GDM1 (cell line): ENCODE results near the gene KIF6.

Experiments used
- DNase-seq: peaks from one replicate; lab custom pipeline; 2025; lab: John Stamatoyannopoulos, UW

The KIF6 gene

GRCh38 chr6:39416728-39417127 is 308.5 kb downstream of the KIF6 start:
- no peak for DNase-seq

- DNase-seq: no peak
Observed at GRCh38 chr6:39416026-39416425, 309.2 kb downstream of the KIF6 start.

GRCh38 chr6:39415482-39415881 is 309.7 kb downstream of the KIF6 start:
- DNase-seq: no peak

- no peak for DNase-seq
Observed at GRCh38 chr6:39411465-39411864, 313.7 kb downstream of the KIF6 start.

GRCh38 chr6:39411001-39411400 is 314.2 kb downstream of the KIF6 start:
- DNase-seq: no peak

- DNase-seq: no peak
Observed at GRCh38 chr6:39409889-39410288, 315.3 kb downstream of the KIF6 start.

- no peak for DNase-seq
Observed at GRCh38 chr6:39407446-39407993, 317.7 kb downstream of the KIF6 start.

GRCh38 chr6:39404312-39404711 is 320.9 kb downstream of the KIF6 start:
- DNase-seq: no peak

- no peak for DNase-seq
Observed at GRCh38 chr6:39403304-39403703, 321.9 kb downstream of the KIF6 start.

- DNase-seq: no peak
Observed at GRCh38 chr6:39402239-39402751, 322.9 kb downstream of the KIF6 start.

GRCh38 chr6:39401376-39401775 is 323.8 kb downstream of the KIF6 start:
- DNase-seq: no peak

GRCh38 chr6:39400026-39400425 is 325.2 kb downstream of the KIF6 start:
- no peak for DNase-seq

GRCh38 chr6:39396854-39397253 is 328.4 kb downstream of the KIF6 start:
- DNase-seq: no peak

GRCh38 chr6:39393075-39393474 is 332.1 kb downstream of the KIF6 start:
- no peak for DNase-seq

- no peak for DNase-seq
Observed at GRCh38 chr6:39391182-39391581, 334.0 kb downstream of the KIF6 start.

GRCh38 chr6:39389484-39389767 is 335.8 kb downstream of the KIF6 start:
- DNase-seq: no peak

- no peak for DNase-seq
Observed at GRCh38 chr6:39388606-39389483, 336.4 kb downstream of the KIF6 start.

- no peak for DNase-seq
Observed at GRCh38 chr6:39387785-39388184, 337.4 kb downstream of the KIF6 start.

- DNase-seq: no peak
Observed at GRCh38 chr6:39386487-39386886, 338.7 kb downstream of the KIF6 start.

- no peak for DNase-seq
Observed at GRCh38 chr6:39381550-39382140, 343.6 kb downstream of the KIF6 start.

- DNase-seq: no peak
Observed at GRCh38 chr6:39380837-39381549, 344.2 kb downstream of the KIF6 start.

- no peak for DNase-seq
Observed at GRCh38 chr6:39378960-39379425, 346.2 kb downstream of the KIF6 start.
